GM21786 (cell line): ENCODE measurements around the gene IMPDH2.
A peak's percentile ranks its signal among the peaks of the same experiment; 100 is the strongest.

Experiments used
- ATAC-seq: cut with Tn5 transposase; IDR thresholded peaks from one replicate; pipeline ENCODE4 v1.9.1; 2021; ENCODE audit not compliant: unreplicated experiment

IMPDH2 gene

DNA sequence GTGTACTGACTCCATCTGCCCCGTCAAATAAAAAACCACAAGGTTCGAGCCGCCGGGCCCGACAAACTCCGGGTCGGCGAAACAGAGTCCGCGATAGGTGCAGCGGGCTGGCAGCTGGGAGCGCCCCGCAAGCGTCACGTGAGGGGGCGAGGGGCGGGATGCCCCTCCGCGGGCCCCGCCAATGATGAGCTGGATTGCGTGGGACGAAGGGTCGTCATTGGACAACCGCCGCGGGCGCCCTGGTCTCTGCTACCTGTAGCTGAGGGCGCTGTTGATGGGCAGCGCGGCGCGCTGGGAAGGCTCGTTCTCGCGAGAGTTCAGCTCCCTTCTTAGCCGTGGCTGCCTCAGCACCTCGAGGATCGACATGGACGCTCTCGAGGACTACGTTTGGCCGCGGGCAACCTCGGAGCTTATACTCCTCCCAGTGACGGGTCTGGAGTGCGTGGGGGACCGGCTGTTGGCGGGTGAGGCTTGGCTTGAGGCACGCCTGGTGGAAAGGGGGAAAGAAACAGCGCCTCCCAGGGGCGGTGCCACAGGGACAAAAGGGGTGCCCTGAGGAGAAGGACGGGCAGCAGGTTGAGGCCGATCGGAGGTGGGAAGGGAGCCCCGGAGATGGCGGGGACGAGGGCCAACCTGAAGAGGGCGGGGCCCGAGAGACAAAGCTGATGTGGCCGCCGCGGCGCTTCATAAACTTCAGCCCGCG is 22.0 kb downstream of the IMPDH2 start, which contains the start of gene WDR6:
Gene WDR6, plus strand, starts transcription at position 324 of the 703 bp plus-strand sequence. Its CDS starts 41 bp downstream, at position 365.
- ATAC-seq, result peak; percentile 86

DNA sequence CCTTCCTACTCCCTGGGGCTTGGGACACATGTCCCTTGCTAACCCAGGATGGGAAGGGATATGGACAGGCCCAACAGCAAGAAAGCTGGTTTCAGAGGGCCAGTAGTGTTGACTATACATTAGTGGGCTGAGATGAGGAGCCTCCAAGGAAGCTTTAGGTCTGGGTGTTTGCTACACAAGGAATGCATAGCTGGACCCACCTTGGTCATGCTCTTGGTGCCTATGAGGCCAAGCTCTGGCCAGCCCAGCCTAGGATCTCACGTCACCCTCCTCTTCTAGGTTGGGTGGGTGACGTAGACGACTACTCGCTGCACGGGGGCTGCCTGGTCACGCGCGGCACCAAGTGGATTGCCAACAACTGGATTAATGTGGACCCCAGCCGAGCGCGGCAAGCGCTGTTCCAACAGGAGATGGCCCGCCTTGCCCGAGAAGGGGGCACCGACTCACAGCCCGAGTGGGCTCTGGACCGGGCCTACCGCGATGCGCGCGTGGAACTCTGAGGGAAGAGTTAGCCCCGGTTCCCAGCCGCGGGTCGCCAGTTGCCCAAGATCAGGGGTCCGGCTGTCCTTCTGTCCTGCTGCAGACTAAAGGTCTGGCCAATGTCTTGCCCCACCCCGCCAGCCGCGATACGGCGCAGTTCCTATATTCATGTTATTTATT is 22.7 kb downstream of the IMPDH2 start:
- ATAC-seq, result no peak

DNA sequence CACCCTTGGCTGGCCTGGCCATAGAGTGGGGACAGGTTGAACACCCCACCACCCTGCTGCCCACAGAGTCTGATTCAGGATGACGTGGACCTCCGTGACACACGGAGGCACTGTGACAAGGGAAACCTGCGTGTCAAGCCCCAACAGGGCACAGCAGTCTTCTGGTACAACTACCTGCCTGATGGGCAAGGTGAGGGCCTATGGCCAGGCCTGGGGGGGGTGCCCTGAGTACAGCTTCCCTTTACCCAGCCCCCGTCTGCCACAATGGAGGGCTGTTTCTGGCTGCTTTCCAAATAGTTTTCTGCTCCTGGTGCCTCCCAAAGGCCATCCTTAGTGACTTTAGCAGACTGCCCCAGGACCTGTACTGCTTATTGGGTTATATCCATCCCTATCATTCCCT is 23.2 kb downstream of the IMPDH2 start:
- ATAC-seq, result no peak

DNA sequence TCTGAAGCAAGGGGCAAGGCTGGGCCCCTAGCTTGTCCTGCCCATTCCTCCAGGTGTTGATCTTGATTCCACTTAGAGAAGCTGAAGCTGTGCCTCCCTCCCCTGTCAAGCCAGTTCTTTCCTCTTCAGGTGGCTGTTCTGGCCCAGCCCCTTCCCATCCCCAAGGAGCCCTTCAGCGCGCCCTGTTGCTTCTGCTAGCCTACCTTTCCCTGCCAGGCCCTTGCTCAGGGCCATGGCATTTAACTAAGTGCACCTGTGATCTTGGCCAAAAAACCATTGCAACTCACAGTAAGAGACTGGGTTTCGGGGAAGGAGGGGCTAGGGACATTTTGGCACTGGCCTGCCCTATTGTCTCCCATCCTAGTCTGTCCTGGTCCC is 23.9 kb downstream of the IMPDH2 start:
- ATAC-seq, result no peak

DNA sequence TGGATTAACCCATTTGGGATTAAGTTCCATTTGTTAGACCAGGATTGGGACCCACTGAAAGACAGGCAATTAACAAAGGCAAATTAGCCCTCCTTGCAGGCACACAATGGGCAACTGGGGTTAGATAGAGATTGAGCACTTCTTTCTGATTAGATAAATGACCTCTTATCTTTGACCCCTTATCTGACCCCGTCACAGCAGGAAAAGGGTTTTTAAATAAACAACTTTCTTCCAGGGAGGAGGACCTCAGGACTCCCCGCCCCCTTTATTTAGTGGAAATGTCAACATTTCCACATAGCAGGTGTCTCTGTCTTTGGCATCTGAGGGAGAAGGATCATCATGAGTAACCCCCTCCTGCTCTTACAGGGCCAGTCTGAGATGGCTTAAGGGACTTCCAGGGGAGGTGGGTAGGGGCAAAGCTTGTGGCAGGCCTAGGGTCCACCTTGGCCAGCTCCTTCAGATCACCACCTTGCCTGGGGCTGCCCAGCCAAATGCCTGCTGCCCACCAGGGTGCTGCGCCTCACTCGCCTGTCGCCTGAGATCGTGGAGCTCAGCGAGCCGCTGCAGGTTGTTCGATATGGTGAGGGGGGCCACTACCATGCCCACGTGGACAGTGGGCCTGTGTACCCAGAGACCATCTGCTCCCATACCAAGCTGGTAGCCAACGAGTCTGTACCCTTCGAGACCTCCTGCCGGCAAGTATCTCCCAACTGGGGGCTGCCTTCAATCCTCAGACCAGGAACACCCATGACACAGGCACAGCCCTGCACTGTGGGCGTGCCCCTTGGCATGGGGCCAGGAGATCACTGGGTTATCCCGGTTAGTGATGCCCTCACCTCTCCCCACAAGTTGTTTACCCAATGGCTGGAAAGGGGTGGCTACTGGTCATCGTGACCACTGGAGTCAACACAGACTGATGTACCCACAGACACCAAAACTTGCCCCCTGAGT is 24.6 kb downstream of the IMPDH2 start:
- no peak for ATAC-seq

DNA sequence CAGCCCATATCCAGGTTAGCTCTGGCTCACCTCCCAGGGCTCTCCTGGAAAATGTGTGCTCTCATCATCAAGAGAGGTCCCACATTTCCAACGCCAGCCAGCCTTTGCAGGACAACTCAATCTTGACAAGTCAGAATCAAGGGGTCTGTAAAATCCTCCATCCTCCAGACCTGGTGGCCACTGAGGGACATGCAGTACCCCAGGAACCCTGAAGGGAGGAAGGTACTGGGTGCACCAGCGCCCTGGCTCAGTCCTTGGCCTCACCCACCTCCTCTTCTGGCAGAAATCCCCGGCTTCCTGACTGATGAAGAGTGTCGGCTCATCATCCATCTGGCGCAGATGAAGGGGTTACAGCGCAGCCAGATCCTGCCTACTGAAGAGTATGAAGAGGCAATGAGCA is 28.0 kb downstream of the IMPDH2 start:
- no peak for ATAC-seq

DNA sequence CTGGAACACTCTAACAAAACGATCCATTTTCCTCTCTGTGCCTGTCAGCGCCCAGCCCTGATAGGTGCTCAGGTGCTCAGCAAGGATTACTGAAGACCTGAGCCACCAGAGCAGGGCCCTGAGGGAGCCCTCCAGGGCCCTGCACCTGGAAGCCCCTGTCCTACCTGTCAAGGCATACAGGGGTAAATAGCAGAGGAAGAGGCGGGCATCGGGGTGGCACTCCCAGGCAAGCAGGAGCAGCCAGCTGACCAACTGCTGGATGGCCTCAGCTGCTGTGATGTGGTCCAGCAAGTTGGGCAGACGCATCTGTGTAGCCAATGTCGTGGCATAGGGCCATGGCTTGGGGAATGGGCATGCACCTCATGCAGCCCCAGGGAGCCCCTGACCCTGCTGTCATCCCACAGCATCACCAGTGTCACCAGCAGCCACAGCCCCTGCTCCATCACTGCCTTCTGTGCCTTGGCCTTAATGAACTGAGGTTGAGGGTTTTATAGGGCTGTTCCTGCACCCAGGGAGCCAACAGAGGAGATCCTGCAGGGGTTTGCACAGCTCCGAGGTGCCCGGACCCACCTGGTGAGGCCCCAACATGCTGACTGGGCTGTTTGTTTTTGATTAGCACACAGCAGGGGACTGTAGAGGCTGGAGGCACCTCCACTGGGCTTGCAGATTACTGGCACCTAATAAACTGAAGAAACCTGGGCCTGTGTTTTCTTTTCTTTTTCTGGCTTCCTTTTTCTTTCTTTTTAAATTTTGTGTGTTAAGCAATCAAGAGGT is 29.9 kb downstream of the IMPDH2 start:
- no peak for ATAC-seq

DNA sequence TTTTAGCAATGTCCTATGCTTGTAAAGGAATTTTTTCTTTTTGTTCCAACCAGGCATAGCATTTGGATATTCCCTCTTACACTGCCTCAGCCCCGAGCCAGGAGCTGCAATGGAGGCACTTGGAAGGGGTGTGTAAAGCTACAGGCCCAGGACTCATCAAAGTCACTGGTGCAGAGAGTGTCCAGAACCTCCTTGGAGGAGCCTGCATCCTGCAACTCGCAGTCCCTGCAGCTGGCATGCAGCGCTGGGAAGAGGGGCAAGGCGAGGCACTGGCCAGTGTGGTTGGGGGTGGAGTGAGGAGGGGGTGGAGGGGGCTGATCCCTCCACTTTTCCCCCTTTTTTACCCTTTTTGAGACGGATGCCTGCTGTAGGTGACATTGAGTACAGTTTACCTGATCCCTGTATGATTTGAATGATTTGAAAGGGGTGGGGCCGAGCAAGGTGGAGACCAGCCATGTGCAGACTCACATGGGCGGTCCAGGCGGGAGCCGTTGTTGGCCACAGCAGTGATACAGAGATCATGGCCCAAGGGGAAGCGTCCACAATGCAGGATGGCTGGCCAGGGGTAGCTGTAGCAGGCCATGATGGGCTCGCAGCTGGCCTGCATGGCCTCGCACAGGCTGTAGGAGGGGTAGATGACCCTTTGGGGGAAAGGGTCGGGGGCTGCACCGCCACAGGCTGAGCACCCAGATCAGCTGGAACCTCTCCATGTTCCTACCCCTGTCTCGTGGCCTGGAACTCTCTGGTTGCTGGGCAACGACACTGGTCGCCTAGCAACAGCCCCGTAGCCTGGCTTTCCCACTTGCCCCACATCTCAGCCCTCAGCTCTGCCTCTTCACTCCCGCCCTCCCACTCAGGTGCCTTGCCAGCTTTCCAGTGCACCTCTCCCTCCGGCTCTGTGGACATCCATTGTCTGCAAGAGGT is 31.2 kb downstream of the IMPDH2 start:
- no peak for ATAC-seq

DNA sequence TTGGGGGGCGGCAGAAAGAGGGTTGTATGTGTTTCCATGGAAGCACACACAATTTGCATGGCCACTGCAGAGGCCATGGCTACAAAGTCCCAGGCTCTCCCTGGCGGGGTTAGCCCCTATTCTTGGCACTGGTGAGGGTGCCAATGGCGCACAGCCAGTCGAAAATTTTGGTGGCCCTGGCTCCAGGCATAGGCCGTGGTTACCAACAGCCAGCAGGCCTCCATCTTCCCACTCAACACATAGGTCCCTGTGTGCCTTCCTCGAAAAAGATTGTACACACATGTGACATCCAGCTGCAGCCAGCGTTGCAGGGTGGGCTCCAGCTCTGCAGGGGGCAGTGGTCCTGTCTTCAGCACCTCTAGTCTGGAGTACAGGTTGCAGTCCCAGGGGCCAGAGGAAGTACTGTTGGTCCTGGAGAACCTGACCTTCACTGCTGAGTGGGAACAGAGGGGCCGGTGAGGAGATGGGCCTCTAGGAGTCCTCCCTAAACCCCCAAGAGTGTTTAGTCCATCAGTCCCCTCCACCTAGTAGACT is 32.0 kb downstream of the IMPDH2 start:
- ATAC-seq, result no peak

DNA sequence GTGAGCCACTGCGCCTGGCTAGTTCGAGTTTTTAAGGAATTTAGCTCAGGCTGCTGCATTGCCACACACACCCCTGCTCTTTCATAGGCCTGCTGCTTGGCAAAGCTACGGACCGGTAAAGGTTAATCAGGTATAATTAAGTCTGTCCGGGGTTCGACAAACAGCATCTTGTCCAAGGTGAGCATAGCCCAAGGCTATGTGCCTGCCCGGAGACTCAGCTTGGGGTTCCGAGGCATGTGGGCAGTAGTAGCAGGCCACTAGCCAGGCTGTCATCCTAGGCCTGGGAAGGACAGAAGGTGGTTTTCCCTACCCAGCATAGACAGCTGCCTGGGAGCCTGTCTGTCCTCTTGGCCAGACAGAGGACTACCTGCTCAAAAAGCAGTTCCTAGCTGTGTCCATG is 32.6 kb downstream of the IMPDH2 start:
- no peak for ATAC-seq

DNA sequence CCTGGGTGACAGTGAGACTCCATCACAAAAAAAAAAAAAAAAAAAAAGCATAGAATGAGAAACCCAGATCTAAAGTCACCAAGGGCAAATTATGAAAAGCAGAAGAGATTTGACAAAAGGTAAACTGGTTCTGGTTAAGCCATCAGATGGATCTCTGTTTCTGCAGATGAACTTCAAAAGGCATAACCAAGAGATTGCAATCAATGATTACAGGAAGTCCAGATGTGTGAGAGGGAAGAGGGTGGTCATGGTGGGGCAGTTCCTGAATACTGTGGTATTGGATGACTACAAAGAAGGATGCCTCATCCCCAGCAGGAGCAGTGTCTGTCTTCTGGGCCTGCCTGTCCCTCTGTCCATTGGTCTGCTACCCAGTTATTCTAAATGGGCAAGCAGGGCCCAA is 35.4 kb downstream of the IMPDH2 start:
- ATAC-seq, result no peak

DNA sequence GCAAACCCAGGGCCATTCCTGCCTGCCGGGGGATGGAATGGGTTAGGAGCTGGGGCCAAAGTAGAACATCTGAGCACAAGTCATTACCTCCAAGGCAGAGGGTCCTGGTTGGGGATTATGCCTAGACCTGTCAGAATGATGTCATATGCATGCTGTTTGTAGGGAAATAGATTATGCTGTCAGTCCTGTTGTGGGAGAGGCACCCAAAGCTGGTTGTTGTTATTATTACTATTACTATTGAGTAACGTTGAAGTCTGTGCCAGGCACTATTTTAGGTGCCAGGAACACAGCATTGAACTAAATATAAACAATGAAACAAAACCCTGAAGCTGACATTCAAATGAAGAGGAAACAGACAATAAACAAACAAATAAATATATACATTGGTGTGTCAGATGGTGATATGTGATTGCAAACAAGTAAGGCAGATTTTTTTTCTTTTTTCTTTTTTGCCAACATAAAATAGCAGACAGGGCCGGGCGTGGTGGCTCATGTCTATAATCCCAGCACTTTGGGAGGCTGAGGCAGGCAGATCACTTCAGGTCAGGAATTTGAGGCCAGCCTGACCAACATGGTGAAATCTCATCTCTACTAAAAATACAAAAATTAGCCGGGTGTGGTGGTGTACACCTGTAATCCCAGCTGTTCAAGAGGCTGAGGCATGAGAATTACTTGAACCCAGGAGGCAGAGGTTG is 37.2 kb downstream of the IMPDH2 start:
- ATAC-seq, result no peak

DNA sequence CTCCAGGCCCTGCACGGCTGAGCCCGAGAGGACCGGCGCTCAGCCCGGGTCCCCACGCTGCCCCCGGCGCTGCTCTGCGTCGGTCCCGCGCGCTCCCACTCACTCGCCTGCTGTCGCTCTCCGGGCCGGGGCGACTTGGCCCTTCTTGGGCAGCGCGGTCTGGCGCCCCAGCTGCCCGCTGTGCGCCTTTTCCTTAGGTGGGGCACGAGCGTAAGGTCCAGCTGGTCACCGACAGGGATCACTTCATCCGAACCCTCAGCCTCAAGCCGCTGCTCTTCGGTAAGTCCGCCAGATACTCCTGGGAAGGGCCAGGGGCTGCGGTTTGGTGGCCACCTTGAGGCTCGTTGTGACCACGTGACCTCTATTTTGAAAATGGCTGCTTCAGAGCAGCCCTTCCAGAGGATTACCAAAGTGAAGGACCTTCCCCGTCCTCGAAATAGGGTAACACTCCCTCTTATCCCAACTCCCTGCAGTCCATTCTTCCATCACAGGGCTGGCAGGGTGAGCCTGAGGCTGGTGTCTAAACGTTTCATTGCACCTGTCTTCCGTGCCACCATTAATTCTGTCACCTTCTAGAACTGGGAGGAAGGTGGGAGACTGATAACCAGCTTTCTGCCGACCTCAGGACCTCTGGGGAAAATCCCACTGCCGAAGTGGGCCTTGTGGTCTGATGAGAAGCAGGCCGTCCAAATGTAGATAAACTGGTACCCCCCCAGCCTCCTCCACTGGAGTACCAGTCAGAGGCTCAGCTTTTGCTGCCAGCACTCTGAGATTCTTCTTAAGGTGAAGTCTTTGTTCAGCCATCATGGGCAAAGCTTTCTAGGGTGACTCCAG is 38.3 kb downstream of the IMPDH2 start:
- no peak for ATAC-seq

DNA sequence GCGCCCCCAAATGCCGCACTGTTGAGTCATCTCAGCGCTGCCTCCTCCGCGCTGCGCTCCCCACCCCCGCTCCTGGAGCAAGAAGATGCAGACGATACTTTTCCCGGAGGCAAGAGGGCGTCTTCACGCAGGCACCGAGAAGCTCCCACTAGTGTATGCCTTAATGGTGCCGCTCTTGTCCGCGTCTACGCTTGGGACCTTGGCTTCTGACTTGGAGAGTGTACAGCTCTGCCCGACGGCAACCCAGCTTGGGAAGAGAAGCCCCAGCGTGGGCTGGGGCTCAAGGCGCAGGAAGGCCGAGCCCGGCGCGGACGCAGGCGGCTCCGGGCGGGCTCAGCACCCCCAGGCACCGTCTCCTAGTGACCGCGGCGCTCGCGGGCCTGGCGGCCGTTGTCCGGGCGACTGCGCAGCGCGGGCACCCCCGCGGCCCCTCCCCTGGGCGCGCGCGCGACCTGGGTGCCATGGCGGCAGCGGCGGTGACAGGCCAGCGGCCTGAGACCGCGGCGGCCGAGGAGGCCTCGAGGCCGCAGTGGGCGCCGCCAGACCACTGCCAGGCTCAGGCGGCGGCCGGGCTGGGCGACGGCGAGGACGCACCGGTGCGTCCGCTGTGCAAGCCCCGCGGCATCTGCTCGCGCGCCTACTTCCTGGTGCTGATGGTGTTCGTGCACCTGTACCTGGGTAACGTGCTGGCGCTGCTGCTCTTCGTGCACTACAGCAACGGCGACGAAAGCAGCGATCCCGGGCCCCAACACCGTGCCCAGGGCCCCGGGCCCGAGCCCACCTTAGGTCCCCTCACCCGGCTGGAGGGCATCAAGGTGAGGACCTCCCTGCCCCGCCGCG is 39.2 kb downstream of the IMPDH2 start, which contains the start of gene P4HTM:
Gene P4HTM, plus strand, starts transcription at position 446 of the 840 bp plus-strand sequence. Its CDS starts 16 bp downstream, at position 462.
- peak; percentile 47 for ATAC-seq

DNA sequence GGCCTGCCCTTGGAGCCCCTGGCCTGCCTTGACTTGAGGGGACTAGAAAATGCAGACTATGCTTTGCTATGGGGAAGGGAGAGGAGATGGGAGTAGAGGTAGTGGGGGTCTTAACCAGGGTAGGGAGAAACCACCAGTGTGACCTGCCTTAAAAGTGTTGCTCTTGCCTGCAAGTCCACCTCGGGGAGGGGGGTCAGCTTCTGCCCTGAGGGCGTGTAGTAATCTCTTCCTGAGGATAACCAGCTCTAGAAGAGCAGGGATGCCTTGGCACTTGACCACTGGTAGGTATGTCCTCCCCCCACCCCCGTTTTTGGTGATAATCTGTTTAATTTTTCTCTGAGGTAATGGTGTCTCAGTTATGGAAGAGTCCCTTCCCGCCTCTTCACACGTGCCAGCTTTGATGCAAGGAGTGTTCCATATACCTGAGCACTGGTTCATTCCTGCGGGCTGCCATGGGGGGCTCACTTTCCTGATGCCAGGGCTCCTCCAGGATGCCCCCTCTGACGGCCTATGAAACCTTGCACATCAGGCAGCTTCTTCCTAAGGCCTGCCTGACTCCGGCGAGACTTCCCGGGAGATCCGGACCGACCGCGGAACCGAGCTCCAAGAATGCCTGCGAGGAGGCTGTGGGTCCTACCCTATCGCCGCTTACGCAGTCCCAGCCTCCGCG is 39.9 kb downstream of the IMPDH2 start:
- no peak for ATAC-seq

DNA sequence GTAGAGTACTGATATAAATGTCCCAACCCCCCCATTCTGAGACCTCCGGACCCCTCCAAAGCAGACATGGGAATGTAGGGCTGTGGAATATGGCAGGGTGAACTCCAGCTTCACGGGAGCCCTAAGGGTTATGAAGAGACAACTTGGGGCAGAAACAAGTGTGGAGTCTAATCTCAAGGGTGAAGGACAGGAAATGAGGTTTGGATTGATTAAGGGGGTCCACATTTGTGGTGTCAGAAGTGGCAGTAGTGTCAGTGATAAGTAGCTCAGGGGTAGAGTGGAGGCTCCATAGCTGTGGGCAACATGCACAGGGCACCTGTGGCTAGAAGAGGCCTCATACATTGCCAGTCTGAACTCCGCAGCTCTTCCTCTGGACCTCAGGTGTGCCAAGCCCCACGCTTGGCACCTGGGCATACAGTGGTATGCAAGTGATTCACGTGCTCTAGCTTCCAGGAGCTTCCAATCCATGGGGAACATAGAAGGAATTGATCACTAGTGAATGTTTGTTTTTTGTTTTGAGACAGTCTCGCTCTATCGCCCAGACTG is 43.3 kb downstream of the IMPDH2 start:
- ATAC-seq, result no peak
